ENCODE measurements around the gene NFIA.

Gene NFIA

DNA sequence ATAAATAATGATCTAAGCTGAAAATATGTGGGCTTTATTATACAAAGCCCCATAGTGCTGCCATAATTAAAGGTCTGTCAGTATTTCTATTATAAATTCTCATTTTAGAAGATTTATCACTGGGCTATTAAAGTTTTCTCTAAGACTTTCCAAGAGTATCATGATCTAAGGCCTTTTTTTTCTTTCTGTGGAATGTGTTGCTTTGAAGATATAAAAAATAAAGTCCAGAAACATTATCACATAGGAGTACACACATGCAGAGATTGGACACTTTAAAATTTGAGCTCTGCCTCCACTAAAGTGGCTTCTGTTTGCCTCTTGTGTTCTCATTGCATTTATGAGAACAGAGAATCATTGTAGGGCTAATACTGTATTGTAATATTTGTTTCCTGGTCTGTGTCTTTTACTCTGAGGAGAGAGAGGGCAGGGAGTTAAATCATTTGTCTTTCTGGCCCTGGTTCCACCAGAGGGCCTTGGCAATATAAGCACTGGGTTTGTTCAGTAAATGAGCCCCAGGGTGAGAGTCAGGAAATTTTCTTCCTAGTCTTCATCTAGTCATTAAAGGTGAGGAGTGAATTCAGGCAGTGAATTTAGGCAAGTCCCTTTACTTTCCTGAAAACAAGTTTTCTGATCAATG, 70.2 kb downstream of the NFIA start:
- no peak for DNase-seq (ENCODE audit: low spot score)

DNA sequence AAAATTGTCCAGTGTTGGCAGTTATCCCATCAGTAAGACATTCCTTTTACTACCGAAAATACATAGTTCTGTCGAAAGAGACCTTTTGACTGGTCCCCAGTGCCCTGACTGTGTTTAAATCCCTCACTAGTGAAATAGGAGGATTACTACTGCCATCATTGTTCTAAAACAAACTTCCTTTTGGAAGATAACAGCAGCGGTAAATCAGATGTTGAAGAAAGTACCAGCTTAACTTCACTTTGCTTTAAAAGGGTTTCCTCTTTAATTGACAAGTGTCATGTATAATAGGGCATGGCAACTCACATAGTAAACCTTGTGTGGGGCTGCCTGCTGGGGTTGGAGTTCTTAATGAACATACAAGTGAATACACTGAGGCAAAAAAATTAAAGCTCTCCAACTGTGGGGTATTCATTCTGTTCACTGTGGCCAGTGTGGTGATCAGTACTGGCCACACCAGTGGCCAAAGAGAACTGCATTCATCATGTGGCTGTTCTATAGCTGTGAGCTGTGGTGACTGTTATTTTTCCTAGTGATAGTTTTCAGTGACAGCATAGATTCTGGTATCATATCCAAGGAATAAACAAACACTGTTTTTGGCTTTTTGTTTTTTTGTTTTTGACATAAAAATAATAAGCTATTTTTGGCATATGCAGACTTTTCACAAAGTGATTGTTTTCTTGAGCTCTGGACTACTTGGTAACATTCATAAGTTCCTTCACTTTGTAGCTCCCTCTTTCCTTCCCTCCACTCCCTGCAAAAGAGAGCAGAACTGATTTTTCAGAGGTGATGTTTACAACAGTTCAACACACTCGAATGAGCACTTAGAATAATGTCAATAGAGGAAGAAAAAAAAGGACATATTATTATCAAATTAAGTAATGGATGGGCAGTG, 74.5 kb downstream of the NFIA start:
- DNase-seq (ENCODE audit: low spot score), result no peak

DNA sequence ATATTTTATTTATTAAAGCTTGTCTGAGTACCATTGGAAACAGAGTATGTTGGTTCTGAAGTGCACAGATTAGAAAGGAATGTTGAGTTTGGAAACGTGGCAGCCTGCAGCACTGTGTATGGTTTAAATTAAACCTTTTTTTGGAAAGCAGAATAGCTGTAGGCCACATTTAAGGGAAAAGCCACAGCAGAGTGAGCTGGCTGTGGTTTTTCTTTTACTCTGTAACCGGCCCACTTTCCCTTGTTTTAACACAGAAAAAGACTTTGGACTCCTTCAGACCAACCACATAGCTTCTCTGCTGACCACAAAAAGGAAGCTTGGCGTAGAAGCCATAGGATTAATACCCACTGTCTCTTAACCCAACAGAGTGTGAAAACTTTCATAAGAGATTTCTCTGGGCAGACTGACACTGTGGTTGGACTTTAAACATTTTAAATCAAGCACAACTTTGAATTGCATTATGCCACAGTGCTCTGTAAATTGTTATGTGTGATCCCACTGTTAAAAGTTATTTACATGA, 75.2 kb downstream of the NFIA start:
- DNase-seq (ENCODE audit: low spot score), result peak; percentile 32

DNA sequence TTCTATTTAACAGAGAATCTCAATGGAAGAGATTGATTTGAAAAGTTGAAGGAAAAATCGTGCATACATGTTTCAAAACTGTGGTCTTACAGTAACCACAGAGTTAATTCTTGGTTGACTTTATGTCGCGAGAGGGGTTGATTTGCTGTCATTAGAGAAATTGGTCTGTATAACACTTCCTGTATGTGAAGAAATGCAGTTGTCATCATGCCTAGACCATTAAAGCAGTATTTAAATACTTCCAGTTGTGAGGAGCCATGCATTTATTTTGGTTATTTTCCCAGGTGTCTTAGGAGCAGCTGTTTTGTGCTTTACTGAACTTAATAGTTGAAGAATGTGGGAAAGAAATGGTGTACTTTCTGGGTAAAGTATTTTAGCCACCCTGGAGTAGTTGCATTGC, 76.2 kb downstream of the NFIA start:
- no peak for DNase-seq (ENCODE audit: low spot score)

DNA sequence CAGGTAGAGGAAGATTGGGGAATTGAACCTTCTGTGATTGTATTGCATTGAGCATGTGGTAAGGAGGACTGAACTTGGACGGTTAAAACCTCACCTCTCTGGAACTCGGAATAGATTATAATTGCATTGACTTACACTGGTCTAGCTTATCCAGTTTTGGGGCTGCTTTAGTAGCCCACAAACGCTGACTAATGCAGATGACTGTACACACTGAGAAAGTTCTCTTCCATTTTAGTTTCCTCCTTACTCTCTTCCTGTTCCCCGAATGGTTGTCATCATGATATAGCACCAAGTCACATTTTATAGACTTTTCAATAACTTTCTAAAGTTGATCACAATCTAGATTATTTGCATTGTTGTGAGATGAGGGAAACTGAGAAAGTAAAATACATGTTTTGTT, 78.2 kb downstream of the NFIA start:
- DNase-seq (ENCODE audit: low spot score), result no peak

DNA sequence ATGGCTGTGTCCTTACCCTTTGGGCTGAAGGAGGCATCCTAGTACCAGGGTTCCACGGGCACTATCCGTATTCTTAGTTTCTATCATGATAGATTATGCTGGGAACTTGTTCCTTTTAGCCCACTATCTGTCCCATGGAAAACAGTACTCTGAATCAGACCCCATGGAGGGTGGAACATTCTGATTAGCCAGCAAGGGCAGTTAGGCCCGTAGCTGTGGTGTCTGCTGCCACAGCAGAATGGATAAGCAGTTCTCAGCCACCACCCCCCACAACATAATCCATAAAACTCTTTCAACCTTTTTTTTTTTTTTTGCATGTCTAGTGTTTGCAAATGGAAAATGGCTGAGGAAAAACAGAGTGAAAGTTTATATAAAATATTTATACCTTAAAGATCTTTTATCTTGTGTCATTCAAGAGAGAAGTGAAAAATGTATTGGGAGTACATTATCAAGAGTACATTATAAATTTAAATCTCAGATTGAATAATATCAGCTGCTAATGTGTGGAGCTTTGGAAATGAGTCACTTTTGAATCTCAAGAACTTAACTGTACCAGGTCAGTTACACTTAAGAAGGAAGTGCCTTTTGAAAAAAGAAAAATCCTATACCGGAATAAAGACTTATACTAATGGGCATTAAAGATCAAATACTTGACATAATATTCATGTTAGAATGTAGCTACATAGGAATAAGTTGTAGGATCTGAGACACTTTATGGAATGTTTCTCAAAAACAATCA, 80.3 kb downstream of the NFIA start:
- DNase-seq (ENCODE audit: low spot score), result no peak

DNA sequence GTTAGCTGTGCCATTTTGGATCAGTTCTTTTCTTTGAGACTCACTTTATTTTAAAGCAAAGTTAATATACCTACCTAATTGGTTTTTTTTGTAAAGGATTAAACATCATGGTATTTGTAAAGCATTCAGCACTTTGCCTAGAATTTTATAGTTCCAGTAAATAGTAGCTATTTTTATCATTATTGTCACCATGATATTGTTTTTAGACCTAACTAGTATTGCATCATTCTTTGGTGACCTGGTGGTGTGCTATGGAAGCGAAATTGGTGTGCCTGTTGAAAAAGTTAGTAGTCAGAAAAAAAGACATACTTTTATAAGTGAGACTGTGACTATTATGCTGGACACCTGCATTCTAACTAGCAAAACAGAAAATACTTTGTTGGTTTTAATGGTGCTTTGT, 81.0 kb downstream of the NFIA start:
- no peak for DNase-seq (ENCODE audit: low spot score)

DNA sequence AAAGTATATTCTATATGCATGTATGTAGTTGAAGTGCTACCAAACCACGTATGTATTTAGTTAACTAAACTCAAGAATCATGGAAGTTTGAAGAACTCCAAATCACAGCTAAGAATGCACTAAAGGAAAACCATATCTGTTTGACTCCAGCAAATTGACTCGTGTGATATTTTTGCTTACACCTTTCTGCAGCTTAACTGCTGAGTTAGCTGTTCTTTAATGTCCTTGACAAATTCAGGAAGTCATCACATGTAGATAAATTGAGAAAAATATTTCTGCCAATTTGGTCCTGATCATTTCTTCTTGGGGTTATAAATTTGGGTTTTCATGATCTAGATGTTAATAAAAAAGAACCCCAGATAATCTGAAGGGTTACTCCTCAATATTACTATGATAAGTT, 83.0 kb downstream of the NFIA start:
- DNase-seq (ENCODE audit: low spot score), result no peak

DNA sequence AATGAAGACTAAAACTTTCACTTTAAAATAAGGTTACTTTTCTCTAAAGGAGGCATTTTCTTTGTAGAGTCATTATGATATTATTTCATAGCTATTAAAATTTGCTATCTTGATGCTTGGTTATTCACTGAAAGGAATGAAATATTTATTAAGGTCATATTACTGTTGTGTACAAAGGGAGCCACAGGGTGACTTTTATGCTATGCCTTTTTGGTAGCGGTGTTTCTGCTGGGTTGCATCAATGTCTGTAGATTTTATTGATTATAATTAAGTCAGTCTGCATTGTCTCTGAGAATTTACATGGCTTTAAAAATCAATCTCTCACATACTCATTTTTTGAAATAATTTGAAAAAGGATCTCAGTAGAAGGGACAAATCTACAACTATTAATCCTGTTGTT, 84.9 kb downstream of the NFIA start:
- no peak for DNase-seq (ENCODE audit: low spot score)

DNA sequence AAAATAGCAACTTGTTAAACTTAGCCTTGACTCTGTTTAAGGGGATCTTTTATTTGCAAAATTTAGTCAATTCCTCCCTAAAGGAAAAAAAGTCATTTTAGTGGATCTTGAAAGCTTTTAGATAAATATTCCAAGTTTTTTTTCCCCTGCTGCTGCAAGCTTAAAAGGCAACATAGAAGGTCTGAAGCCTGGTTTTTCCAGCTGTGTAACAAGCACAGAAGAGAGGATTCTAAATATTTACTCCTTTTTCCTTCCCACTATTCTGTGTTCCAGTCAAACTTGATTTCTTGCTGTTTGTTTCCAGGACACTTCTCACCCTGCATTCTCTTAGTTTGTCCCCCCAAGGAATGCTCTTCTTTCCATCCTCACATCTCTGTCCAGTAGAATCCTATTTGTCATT, 86.7 kb downstream of the NFIA start:
- no peak for DNase-seq (ENCODE audit: low spot score)

DNA sequence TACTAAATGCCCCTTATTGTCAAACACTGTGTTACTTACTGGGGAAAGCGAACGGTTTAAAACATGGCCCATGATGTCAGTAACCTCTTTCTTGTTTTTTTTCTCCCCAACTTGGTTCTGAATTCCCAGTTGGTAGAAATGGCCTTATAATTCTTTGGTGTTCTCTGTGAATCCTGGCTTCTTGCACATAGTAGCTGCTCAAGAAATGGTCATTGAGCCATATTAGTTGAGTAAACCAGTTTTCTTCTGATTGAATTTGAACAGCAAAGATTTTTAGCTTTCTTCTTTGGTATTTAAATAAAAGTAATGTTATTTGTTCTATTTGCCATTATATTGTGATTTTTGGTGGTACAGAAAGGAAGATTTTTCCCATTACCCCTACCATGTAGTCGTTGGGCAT, 87.3 kb downstream of the NFIA start:
- no peak for DNase-seq (ENCODE audit: low spot score)

DNA sequence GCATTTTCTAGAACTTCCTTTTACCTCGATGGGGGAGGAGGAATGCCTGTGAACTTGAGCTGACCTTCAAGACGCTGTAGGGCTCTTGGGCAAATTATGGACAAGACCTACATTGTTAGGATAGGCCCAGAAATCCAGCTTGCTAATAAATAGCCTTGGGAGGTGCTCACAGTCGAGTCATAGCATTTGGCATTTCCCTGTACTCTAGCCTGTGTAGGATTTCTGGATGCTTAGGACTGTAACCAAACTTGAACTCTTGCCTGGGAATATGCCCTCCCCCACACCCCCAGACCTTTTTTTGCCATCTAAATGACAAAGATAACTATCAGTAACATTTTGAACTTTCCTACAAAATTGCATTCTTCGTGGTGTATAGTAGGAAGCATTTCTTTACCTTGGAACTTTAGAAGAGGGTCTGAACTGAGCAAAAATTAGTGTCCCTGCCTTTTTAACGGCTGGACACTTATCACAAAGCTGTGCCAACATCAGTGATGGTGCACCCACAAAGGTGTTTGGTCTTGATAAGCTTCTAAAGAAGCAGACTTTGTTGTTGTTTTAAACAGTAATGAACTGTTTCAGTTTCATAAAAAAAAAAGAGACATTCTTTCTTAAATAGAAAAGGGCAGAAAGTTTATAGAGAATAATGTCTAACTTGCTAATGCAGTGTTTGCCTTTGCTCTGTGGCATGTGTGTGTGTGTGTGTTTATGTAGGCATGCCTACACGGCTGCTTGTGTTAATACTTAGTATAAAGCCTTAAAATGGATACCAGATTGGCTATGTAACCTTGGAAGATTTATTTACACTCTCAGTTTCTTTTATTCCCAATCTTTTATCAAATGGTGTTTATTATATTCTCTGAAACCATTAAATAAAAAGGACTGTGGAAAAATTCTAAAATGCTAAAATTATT, 88.2 kb downstream of the NFIA start:
- DNase-seq (ENCODE audit: low spot score), result no peak

DNA sequence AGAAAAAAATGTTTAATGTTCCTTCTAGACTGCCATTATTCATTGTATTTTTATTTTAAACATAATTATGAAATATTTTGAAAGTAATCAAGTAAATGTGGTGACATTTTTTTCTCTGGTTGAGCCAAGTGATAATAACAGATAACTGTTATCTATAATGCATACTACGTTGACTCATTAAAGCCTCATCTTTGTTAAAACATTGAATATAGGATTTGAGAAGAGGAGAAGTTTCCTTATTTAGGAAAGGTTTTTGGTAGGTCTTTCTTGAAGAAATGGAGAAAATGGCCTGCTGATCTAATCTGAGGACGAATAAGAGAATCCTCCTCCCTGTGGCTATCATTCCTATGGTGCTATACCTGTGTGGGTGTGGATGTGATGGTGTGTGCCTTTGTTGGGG, 89.0 kb downstream of the NFIA start:
- no peak for DNase-seq (ENCODE audit: low spot score)

DNA sequence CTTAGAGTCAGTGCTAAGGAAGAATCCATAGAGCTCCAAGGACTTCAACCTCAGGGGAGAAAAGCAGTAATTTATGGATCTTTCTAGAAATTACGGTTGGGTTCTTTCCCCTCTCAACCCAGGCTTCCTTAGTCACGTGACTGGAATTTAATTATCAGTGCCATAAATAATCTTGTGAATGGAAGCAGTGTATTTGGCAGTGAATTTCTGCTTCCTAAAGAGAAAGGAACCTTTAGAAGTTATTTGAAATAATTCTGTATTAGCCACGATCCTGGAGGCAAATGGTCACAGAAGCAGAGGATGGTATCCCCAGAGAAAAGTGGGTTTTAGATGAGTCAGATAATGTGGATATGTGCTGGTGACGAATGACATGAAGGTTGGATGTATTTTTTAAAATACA, 89.6 kb downstream of the NFIA start:
- DNase-seq (ENCODE audit: low spot score), result no peak

DNA sequence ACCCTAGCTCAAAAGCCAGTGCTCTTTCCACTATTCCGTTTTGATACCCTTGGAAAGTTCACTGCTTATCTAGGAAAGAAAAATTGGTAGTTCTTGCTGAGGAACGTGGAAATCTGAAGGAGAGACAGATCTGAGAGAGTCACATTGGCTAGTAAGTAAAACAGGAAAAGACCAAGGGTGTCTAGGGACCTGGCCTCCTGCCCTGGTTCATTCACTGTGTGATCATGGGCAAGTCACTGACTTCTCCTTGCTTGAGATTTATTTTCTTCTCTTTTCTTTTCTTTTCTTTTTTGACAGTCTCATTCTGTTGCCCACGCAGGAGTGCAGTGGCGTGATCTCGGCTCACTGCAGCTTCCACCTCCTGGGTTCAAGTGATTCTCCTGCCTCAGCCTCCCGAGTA, 90.8 kb downstream of the NFIA start:
- DNase-seq (ENCODE audit: low spot score), result no peak

DNA sequence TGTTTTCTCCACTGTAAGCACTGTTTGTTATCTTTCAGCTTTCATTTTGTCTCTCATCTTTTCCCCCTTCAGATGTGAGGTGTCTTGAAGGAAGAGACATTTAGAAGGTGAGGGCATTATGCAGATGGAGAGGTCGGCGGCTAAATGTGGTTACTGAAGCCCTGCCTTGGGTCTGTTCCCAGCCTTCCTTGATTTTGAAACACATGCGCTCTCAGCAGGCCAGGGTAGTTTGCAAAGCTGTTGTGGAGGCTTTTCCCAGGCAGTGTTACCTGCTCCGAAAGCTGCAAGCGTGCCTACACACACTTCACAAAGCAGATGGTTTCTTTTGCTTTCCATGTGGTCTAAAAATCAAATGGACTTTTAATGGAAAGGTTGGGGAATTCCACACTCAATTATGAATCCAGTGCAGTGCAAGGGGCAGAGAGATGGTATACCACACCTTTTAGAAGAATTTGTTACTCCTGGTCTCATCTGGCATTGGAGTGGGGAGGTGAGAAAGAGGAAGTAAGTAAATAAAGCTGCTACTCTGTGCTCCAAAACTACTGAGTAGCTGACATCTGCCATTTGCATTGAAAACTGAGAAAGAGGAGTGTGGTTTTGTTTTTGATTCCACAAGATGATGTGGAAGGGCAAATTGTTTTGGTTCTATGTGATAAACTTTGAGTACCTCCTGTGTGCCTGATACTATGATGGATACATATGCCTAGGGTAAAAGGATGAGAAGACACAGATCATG, 91.9 kb downstream of the NFIA start:
- DNase-seq (ENCODE audit: low spot score), result no peak

DNA sequence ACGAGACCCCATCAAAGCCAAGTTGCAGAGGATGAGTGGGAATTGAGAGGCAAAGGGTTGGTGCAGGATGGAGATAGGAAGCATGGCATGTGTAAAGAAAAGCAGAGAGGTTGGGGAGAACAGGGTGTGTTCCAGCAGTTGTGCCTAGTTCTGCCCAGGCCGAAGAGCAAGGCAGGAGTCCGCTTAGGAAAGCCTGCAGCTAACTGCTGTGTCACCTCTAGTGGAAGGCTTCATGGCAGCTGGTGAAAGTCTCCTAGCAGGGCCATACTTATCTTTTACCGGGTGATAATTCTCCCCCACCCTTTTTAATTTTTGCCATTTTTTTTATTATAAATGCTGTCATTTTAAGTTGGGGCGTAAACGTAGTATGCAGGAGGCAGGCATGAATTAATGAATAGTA, 93.6 kb downstream of the NFIA start:
- no peak for DNase-seq (ENCODE audit: low spot score)

DNA sequence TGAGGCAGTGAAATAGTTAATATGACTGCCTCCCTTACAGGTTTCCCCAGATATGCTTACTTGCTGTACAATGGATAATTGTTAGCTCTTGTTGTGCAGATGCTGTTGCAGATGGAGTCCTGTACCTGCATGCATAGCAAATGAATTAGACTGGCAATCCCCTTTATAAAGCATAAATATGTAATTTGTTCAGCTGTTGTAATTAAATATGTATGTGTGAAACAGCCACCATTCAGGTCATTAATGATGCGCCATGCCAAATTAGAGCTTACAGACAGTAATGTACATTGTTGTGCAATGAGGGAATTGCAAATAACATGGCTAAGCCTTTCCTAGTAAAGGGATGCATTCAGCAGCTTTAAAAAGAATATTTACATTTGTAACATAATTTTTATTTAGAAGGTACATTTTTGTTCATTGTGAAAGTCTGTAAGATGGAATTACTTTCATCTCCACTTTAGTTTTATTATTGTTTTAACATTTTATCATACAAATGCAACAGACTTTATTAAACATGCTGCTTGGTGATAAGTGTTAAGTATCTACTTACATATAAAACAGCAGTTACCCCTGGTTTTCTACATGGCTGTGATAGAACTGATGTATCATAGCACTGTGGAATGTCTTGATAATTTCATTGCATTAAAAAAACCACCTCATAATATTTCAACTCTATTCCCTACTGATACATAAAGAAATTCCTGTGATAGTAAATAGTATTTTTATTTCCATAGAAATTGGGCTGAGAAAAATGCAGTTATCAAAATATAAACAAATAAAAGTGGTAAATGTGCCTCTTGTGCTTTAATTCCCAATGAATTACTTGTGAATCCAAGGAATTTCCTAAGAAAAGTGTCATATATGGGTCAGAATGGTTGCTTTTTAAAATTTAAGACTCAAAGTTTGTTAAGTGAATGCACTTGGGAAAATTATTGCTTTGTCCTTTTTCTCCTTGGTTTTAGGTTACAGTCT, 99.0 kb downstream of the NFIA start:
- DNase-seq (ENCODE audit: low spot score), result no peak

DNA sequence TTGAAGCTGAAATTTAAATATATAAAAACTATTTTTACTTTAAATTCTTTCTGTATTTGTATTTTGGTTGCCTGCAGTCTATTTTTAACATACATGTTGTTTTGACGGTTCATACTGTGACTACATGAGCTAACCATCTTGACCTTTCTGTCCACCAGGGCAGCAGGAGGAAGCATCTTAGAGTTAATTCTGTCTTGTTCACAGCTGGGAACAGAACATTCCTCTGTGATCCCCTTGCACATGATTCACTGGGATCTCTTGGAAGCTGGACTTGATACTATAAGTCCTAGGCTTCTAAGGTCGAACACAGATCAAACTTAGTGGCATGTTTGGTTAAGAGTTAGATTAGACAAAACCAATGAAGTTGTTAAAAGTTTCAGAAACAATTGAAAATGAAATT, 99.7 kb downstream of the NFIA start:
- no peak for DNase-seq (ENCODE audit: low spot score)

DNA sequence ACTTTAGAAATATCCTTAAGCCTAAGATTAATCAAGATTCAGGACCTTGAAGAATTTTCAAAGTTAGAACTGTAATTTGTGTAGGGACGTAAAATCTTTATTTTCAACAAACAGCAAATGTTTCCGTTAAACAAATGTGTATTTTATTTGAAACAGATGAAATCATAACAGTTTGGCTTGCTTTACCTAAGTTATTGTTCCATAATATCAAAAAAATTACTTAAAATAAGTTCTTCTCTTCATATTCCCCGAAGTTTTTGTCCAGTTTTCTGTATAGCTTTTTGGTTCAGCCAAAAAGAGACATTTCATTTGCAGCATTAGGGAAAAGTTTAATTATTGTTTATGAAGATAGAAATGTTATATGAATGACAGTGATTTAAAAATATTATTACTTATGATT, 100.1 kb downstream of the NFIA start:
- no peak for DNase-seq (ENCODE audit: low spot score)
